Glutamatergic neuron (in vitro differentiated cells): Measurements from ENCODE around the gene CDH22. TPM values are rescaled to one million over a fixed set of nuclear protein-coding genes. Genes with fewer than 3 reads are reported as not detected.
A peak's percentile ranks its signal among the peaks of the same experiment; 100 is the strongest.

Source experiments
- DNase-seq: peaks from one replicate; pipeline ENCODE4 v3.0.0; 2022
- H3K27ac Mint-ChIP-seq: one replicate; pipeline ENCODE4 v1.8.0; 2020; ENCODE audit warnings: mild to moderate bottlenecking, mixed read lengths, inconsistent platforms; ENCODE audit not compliant: unreplicated experiment
- H3K27me3 Mint-ChIP-seq: one replicate; pipeline ENCODE4 v1.8.0; 2020; ENCODE audit warnings: mild to moderate bottlenecking, moderate library complexity, mixed read lengths, inconsistent platforms; ENCODE audit not compliant: unreplicated experiment
- H3K36me3 Mint-ChIP-seq: one replicate; pipeline ENCODE4 v1.8.0; 2020; ENCODE audit warnings: mild to moderate bottlenecking, mixed read lengths, inconsistent platforms; ENCODE audit not compliant: unreplicated experiment
- H3K4me1 Mint-ChIP-seq: one replicate; pipeline ENCODE4 v1.8.0; 2020; ENCODE audit warnings: mild to moderate bottlenecking, low read depth, mixed read lengths, inconsistent platforms; ENCODE audit not compliant: unreplicated experiment
- H3K4me3 Mint-ChIP-seq: one replicate; pipeline ENCODE4 v1.8.0; 2020; ENCODE audit warnings: mild to moderate bottlenecking, mixed read lengths, inconsistent platforms; ENCODE audit not compliant: unreplicated experiment
- H3K9me3 Mint-ChIP-seq: one replicate; pipeline ENCODE4 v1.8.0; 2020; ENCODE audit warnings: mild to moderate bottlenecking, moderate library complexity, mixed read lengths, inconsistent platforms; ENCODE audit not compliant: unreplicated experiment
- CTCF ChIP-seq: fragments of 200-600 bp; sonication (generic); IDR thresholded peaks from one replicate; pipeline ENCODE4 v1.5.0; 2021; ENCODE audit not compliant: partially characterized antibody, unreplicated experiment
- total RNA-seq: library from RNA; stranded (reverse); fragmentation: NEBNext Ultra II Directional; extraction: Animal tissue kit (Norgen Biotek cat#: 25700); gene quantifications from one replicate; pipeline ENCODE4 v1.2.1, GENCODE V29; 2021; ENCODE audit not compliant: unreplicated experiment

The CDH22 gene
- total RNA-seq, 1 donor from 2014 or later = 7.9 TPM

DNA sequence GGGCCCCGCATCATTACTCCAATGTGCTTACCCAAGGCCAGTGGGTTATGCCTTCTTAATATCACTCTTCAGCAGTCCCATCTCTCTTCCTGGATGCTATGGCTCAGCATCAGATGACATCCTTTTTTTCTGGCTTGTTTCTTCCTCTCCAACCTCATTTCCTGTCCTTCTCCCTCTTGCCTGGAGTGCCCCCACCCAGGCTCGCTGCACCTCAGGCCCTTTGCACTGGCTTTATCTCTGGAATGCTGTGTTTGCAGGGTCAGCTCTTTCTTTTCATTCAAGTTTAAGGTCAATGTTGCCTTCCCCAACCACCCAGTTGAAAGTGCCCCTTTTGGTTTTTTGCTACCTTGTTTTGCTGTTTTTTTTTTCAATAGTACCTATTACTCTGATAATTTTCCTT lies 153.5 kb downstream of the CDH22 start:
- DNase-seq = no peak
- no peaks in the 10 kb centered on the region for H3K36me3 Mint-ChIP-seq
- H3K27me3 Mint-ChIP-seq = peaks cover 14% of the 10 kb centered on the region
- peaks cover 8% of the 10 kb centered on the region for H3K9me3 Mint-ChIP-seq
- H3K4me1 Mint-ChIP-seq = peaks cover 34% of the 10 kb centered on the region
- no peak overlapping the region for H3K4me3 Mint-ChIP-seq
- no peak overlapping the region for H3K27ac Mint-ChIP-seq
- no peak for TF ChIP-seq CTCF

DNA sequence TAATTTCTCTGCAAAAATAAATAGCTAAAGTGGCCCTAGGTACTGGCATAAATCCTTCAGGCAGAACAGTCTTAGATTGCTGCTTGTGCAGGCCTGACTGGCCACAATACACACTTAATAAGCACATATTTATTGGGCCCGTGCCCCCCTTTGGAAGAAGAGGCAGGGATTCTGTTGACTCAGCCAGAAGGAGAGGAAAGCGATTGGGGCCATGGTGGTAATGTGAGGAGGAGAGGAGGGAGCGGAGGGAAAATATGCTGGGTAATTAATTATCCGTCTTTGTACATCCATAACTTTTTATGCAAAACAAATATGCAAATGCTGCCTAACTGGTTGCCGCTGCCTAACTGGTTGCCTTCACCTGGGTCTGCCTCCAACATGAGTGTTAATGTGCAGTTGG lies 154.0 kb downstream of the CDH22 start:
- no peak for TF ChIP-seq CTCF
- no peak for DNase-seq
- H3K4me3 Mint-ChIP-seq = no peak overlapping the region
- H3K4me1 Mint-ChIP-seq = peaks cover 32% of the 10 kb centered on the region
- no peak overlapping the region for H3K27ac Mint-ChIP-seq
- peaks cover 8% of the 10 kb centered on the region for H3K9me3 Mint-ChIP-seq
- H3K36me3 Mint-ChIP-seq = no peaks in the 10 kb centered on the region
- peaks cover 16% of the 10 kb centered on the region for H3K27me3 Mint-ChIP-seq

DNA sequence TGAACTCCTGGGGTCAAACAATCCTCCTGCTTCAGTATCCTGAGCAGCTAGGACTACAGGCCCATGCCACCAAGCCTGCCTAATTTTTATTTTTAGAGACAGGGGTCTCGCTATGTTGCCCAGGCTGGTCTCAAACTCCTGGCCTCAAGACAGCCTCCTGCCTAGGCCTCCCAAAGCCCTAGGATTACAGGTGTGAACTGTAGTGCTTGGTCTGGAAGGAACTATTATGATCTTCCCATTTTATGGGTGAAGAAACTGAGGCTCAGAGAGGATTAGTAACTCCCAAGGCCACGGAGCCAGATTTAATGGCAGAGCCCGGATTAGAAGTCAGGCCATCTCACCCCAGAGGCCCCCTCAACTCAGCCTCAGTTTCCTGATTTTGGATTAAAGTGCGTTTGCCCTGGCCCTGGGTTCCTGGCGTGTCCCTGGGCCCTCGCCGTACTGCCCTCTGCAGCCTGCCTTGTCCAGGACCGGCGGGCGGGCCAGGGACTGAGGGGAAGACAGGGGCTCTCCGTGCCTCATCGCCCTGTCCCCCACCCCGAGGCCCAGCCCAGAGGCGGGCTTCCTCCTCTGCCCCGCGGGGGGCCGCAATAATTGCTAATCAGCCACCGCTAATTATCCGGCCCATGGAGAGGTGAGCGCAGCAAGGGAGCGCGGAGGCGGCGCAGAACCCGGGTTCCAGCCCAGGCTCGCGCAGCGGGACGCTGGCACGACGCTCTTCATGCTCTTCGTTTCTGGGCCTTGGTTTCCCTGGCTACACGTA lies 155.3 kb downstream of the CDH22 start:
- DNase-seq = no peak
- Mint-ChIP-seq H3K36me3 (no peaks in the 10 kb centered on the region), H3K4me3 (no peak overlapping the region), H3K27me3 (peaks cover 13% of the 10 kb centered on the region), H3K9me3 (peaks cover 6% of the 10 kb centered on the region), H3K27ac (no peak overlapping the region), H3K4me1 (peaks cover 26% of the 10 kb centered on the region)
- TF ChIP-seq CTCF = no peak

- H3K27me3 Mint-ChIP-seq = peaks cover 4% of the 10 kb centered on the region
- H3K4me1 Mint-ChIP-seq = peaks cover 17% of the 10 kb centered on the region
- H3K9me3 Mint-ChIP-seq = no peaks in the 10 kb centered on the region
- H3K27ac Mint-ChIP-seq = no peak overlapping the region
- DNase-seq = peak; percentile 66
- TF ChIP-seq CTCF = peak; percentile 72
- no peaks in the 10 kb centered on the region for H3K36me3 Mint-ChIP-seq
- H3K4me3 Mint-ChIP-seq = no peak overlapping the region
These were observed 156.4 kb downstream of the CDH22 start for GRCh38 chr20:46151936-46152335.

DNA sequence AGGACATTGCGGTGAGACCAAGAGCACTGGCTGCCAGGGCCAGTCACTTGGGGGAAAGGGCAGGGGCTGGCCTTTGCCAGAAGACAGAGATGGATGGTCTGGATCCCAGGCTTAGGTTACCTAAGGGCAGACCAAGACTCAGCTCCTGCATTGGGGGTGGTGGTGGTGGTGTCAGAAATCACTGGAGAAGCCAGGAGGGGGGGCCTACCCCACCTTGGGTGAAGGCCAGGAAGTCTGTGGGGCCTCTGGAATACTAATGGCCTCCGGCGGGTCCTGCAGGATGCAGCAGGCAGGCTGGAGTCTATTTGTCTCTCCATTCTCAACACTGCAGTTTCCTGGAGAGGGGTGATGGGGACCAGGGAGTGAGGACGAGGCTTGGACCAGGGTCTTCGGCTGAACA lies 157.4 kb downstream of the CDH22 start:
- Mint-ChIP-seq H3K36me3 (no peaks in the 10 kb centered on the region), H3K4me1 (peaks cover 19% of the 10 kb centered on the region), H3K27me3 (peaks cover 4% of the 10 kb centered on the region), H3K27ac (no peak overlapping the region), H3K4me3 (no peak overlapping the region), H3K9me3 (no peaks in the 10 kb centered on the region)
- TF ChIP-seq CTCF = no peak
- no peak for DNase-seq
